ENCODE measurements around the gene ZMPSTE24.
"Not testable (repeated sequence)": the region's sequence is repeated elsewhere in the genome, so short reads cannot be mapped to it uniquely, and the experiment has no call there.

- TF ChIP-seq POLR2A, TAF1, POLR2AphosphoS5, SPI1, POU2F2 (IDR thresholded peaks at IDR 0.05; ENCODE audit: low read depth, low read length): not testable (repeated sequence)
Measured at GRCh38 chr1:40331403-40331802, 73.4 kb downstream of the ZMPSTE24 start.
